ENCODE results near the gene DNAH7. TPM values are rescaled to one million over a fixed set of nuclear protein-coding genes. Genes with fewer than 3 reads are reported as not detected.
A peak's percentile ranks its signal among the peaks of the same experiment; 100 is the strongest.

The DNAH7 gene
- total and polyA plus RNA-seq, 9 of the 15 experiments (the other 6 are each of a cell fraction or from before 2014, with no cell fraction given) = 0.03 to 0.42 (median 0.18) TPM

GRCh38 chr2:195848119-195848899, 220.3 kb downstream of the DNAH7 start:
- no peaks in the 10 kb centered on the region for H3K4me1 ChIP-seq (replicated peaks in 1 of 2; ENCODE audit: control insufficient read depth in 2 of 2, insufficient read depth in 2 of 2, low read length in 2 of 2)
- POLR2A ChIA-PET = no interaction called here
- 11% methylated on average over 4 of the region's 4 CpGs for WGBS (ENCODE audit: insufficient coverage, low coverage, missing lambda C conversion rate)
- H3K9me1 ChIP-seq (ENCODE audit: control insufficient read depth, insufficient read depth, low read length) = no peaks in the 10 kb centered on the region
- H3K79me2 ChIP-seq (ENCODE audit: control insufficient read depth, insufficient read depth, low read length) = no peaks in the 10 kb centered on the region
- H2AFZ ChIP-seq (ENCODE audit: low read depth, low read length) = no peak overlapping the region
- H3K9ac ChIP-seq (ENCODE audit: insufficient read depth in 1 of 2, low read depth in 2 of 2, low read length in 2 of 2) = no peak overlapping the region
- no peak overlapping the region for H3K27ac ChIP-seq (ENCODE audit: extremely low read depth, low read depth, low read length)
- H3K4me3 ChIP-seq = no peak overlapping the region
- TF ChIP-seq KDM2B (CRISPR knock-in tag; IDR thresholded peaks at IDR 0.05) = no peak
- peak; percentile 98 for TF ChIP-seq NFIC (IDR thresholded peaks at IDR 0.05)
- no peak for TF ChIP-seq EGR1 (conservative IDR thresholded peaks at IDR 0.05)
- TF ChIP-seq NFIX (CRISPR knock-in tag; IDR thresholded peaks at IDR 0.05; ENCODE audit: low read depth) = peak; percentile 91
- in situ Hi-C loops (cut with MboI) = no loop called here
- 0 out of 2 replicates have a peak, but pooled peaks cover 2% of the 10 kb centered on the region for H3K9me3 ChIP-seq (replicated peaks; ENCODE audit: control insufficient read depth, insufficient read depth, low read depth, low read length)
- no TSS peak for BruUV-seq (replicated peaks)
- FAIRE-seq (no peak), DNase-seq (ENCODE audit: extremely low read depth in 1 of 4, low spot score in 3 of 4) (peak in 1 of 4 experiments; percentile 8), ATAC-seq (no peak)
- H3K36me3 ChIP-seq (ENCODE audit: control insufficient read depth, insufficient read depth, low read length) = no peaks in the 10 kb centered on the region
- CTCF ChIA-PET (ENCODE audit: low intra/inter-chr PET ratio) = no interaction called here
- intact Hi-C loops (cut with micrococcal nuclease) = no loop called here
- no peaks in the 10 kb centered on the region for H3K27me3 ChIP-seq (ENCODE audit: control insufficient read depth in 2 of 2, insufficient read depth in 2 of 2, low read length in 2 of 2)
- no peak overlapping the region for H3K4me2 ChIP-seq (ENCODE audit: insufficient read depth, low read length)
- no peaks in the 10 kb centered on the region for H4K20me1 ChIP-seq (replicated peaks; ENCODE audit: control insufficient read depth, insufficient read depth, low read length)

DNA sequence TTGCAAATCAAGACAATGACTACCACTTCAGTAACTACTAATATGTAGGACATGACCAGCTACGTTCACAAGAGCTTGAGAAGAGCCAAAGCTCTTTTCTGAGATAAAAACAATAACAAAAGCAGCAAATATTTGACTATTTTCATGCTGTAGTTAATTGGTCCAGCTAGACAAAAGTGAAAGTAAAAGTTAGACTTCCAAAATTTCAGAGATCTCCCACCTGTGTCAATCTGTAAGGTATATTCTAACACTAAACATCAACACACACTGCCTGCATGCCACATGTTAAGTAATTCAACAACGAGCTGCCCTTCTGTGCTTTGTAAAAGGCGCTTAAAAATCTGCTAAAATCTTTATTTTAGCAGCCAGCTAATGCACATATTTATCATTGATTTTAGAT, 225.7 kb downstream of the DNAH7 start:
- BruUV-seq (replicated peaks) = no TSS peak
- Histone ChIP-seq H3K9me1 (ENCODE audit: control insufficient read depth, insufficient read depth, low read length) (no peaks in the 10 kb centered on the region), H3K27me3 (ENCODE audit: control insufficient read depth in 2 of 2, insufficient read depth in 2 of 2, low read length in 2 of 2) (no peaks in the 10 kb centered on the region), H3K79me2 (ENCODE audit: control insufficient read depth, insufficient read depth, low read length) (no peaks in the 10 kb centered on the region), H3K4me3 (no peak overlapping the region), H3K9ac (ENCODE audit: insufficient read depth in 1 of 2, low read depth in 2 of 2, low read length in 2 of 2) (no peak overlapping the region), H4K20me1 (replicated peaks; ENCODE audit: control insufficient read depth, insufficient read depth, low read length) (no peaks in the 10 kb centered on the region), H3K36me3 (ENCODE audit: control insufficient read depth, insufficient read depth, low read length) (no peaks in the 10 kb centered on the region), H2AFZ (ENCODE audit: low read depth, low read length) (no peak overlapping the region), H3K4me2 (ENCODE audit: insufficient read depth, low read length) (no peak overlapping the region), H3K9me3 (replicated peaks; ENCODE audit: control insufficient read depth, insufficient read depth, low read depth, low read length) (0 out of 2 replicates have a peak, but pooled peaks cover 2% of the 10 kb centered on the region), H3K27ac (ENCODE audit: extremely low read depth, low read depth, low read length) (no peak overlapping the region), H3K4me1 (replicated peaks in 1 of 2; ENCODE audit: control insufficient read depth in 2 of 2, insufficient read depth in 2 of 2, low read length in 2 of 2) (no peaks in the 10 kb centered on the region)
- 30% methylated on average over 3 of the region's 3 CpGs for WGBS (ENCODE audit: insufficient coverage, low coverage, missing lambda C conversion rate)
- DNase-seq (ENCODE audit: extremely low read depth in 1 of 4, low spot score in 3 of 4) (no peak), ATAC-seq (no peak), FAIRE-seq (no peak)
- in situ Hi-C loops (cut with MboI) = no loop called here
- no peak for TF ChIP-seq TCF15 (CRISPR knock-in tag; IDR thresholded peaks at IDR 0.05)
- CTCF ChIA-PET (ENCODE audit: low intra/inter-chr PET ratio) = no interaction called here
- intact Hi-C loops (cut with micrococcal nuclease) = no loop called here
- POLR2A ChIA-PET = no interaction called here

Measured in K562 (cell line).